ENCODE measurements around the gene CARD9.

CARD9 gene

GRCh38 chr9:136404801-136405136, 31.3 kb upstream of the CARD9 start:
- 93% methylated on average over 14 of the region's 14 CpGs for WGBS
- no peak overlapping the region for H3K27ac ChIP-seq (ENCODE audit: low read length, poor library complexity, severe bottlenecking)

GRCh38 chr9:136403915-136404800, 30.7 kb upstream of the CARD9 start:
- no peak overlapping the region for H3K4me3 ChIP-seq (ENCODE audit: insufficient read depth in 1 of 2, low read depth in 1 of 2, low read length in 2 of 2)
- WGBS: 96% methylated on average over 32 of the region's 32 CpGs
- no peak overlapping the region for H3K4me2 ChIP-seq (ENCODE audit: low read length, poor library complexity, severe bottlenecking)
- H3K9ac ChIP-seq (ENCODE audit: low read length): no peak overlapping the region
- H2BK120ac ChIP-seq (ENCODE audit: low read depth, low read length): no peak overlapping the region
- no peak overlapping the region for H2BK15ac ChIP-seq (ENCODE audit: low read depth, poor library complexity, severe bottlenecking)
- H3K36me3 ChIP-seq (ENCODE audit: control insufficient read depth in 1 of 2, insufficient read depth in 2 of 2, low read depth in 1 of 2, low read length in 2 of 2): peaks cover 50 to 54% of the 10 kb centered on the region in 2 experiments
- H3K4me1 ChIP-seq (ENCODE audit: control insufficient read depth, insufficient read depth, low read depth, low read length): peaks cover 11% of the 10 kb centered on the region
- H3K14ac ChIP-seq (ENCODE audit: low read length in 2 of 2): no peak overlapping the region
- H2AK5ac ChIP-seq (ENCODE audit: low read length, severe bottlenecking): no peak overlapping the region
- no peak overlapping the region for H4K8ac ChIP-seq (ENCODE audit: low read length)
- H3K27ac ChIP-seq (ENCODE audit: low read length, poor library complexity, severe bottlenecking): no peak overlapping the region
- H3K79me1 ChIP-seq (replicated peaks; ENCODE audit: low read length, poor library complexity, severe bottlenecking): peaks cover 28% of the 10 kb centered on the region
- no peak for DNase-seq
- H3K27me3 ChIP-seq (ENCODE audit: control insufficient read depth in 1 of 2, insufficient read depth in 1 of 2, low read length in 2 of 2): no peaks in the 10 kb centered on the region
- no peaks in the 10 kb centered on the region for H3K9me3 ChIP-seq (ENCODE audit: control insufficient read depth, low read length)
- no peak overlapping the region for H2BK5ac ChIP-seq (ENCODE audit: low read depth, low read length, poor library complexity, severe bottlenecking)
- H3K18ac ChIP-seq (ENCODE audit: low read depth in 1 of 2, low read length in 2 of 2): no peak overlapping the region
- no peak overlapping the region for H3K4ac ChIP-seq (ENCODE audit: low read depth in 1 of 2, low read length in 2 of 2)
- H3K23ac ChIP-seq (ENCODE audit: low read length in 2 of 2): no peak overlapping the region
- H4K91ac ChIP-seq (ENCODE audit: low read length): no peak overlapping the region
- no peak overlapping the region for H2BK12ac ChIP-seq (ENCODE audit: low read length in 2 of 2)
- no peak overlapping the region for H2AFZ ChIP-seq (ENCODE audit: low read depth, low read length)

More at GRCh38 chr9:136404801-136405136, 31.3 kb upstream of the CARD9 start:
- no peak overlapping the region for H2AFZ ChIP-seq (ENCODE audit: low read depth, low read length)
- no peak overlapping the region for H3K4me2 ChIP-seq (ENCODE audit: low read length, poor library complexity, severe bottlenecking)
- H2BK120ac ChIP-seq (ENCODE audit: low read depth, low read length): no peak overlapping the region
- H3K9ac ChIP-seq (ENCODE audit: low read length): no peak overlapping the region
- peaks cover 29% of the 10 kb centered on the region for H3K79me1 ChIP-seq (replicated peaks; ENCODE audit: low read length, poor library complexity, severe bottlenecking)
- no peaks in the 10 kb centered on the region for H3K27me3 ChIP-seq (ENCODE audit: control insufficient read depth in 1 of 2, insufficient read depth in 1 of 2, low read length in 2 of 2)
- H3K23ac ChIP-seq (ENCODE audit: low read length in 2 of 2): no peak overlapping the region
- no peaks in the 10 kb centered on the region for H3K9me3 ChIP-seq (ENCODE audit: control insufficient read depth, low read length)
- no peak overlapping the region for H2BK5ac ChIP-seq (ENCODE audit: low read depth, low read length, poor library complexity, severe bottlenecking)
- H2BK15ac ChIP-seq (ENCODE audit: low read depth, poor library complexity, severe bottlenecking): no peak overlapping the region
- H3K4ac ChIP-seq (ENCODE audit: low read depth in 1 of 2, low read length in 2 of 2): no peak overlapping the region
- no peak overlapping the region for H2BK12ac ChIP-seq (ENCODE audit: low read length in 2 of 2)
- no peak overlapping the region for H3K18ac ChIP-seq (ENCODE audit: low read depth in 1 of 2, low read length in 2 of 2)
- no peak overlapping the region for H3K14ac ChIP-seq (ENCODE audit: low read length in 2 of 2)
- H4K8ac ChIP-seq (ENCODE audit: low read length): no peak overlapping the region
- no peak overlapping the region for H2AK5ac ChIP-seq (ENCODE audit: low read length, severe bottlenecking)
- peak overlapping the region; percentile 34 for H4K91ac ChIP-seq (ENCODE audit: low read length)
- DNase-seq: no peak
- peaks cover 50 to 54% of the 10 kb centered on the region in 2 experiments for H3K36me3 ChIP-seq (ENCODE audit: control insufficient read depth in 1 of 2, insufficient read depth in 2 of 2, low read depth in 1 of 2, low read length in 2 of 2)
- H3K4me1 ChIP-seq (ENCODE audit: control insufficient read depth, insufficient read depth, low read depth, low read length): peaks cover 14% of the 10 kb centered on the region
- no peak overlapping the region for H3K4me3 ChIP-seq (ENCODE audit: insufficient read depth in 1 of 2, low read depth in 1 of 2, low read length in 2 of 2)

- H2BK15ac ChIP-seq (ENCODE audit: low read depth, poor library complexity, severe bottlenecking): no peak overlapping the region
- no peak overlapping the region for H3K14ac ChIP-seq (ENCODE audit: low read length in 2 of 2)
- 99% methylated on average over 4 of the region's 5 CpGs for WGBS
- H4K8ac ChIP-seq (ENCODE audit: low read length): no peak overlapping the region
- no peaks in the 10 kb centered on the region for H3K9me3 ChIP-seq (ENCODE audit: control insufficient read depth, low read length)
- no peak overlapping the region for H3K23ac ChIP-seq (ENCODE audit: low read length in 2 of 2)
- no peak overlapping the region for H2BK120ac ChIP-seq (ENCODE audit: low read depth, low read length)
- no peak overlapping the region for H3K4ac ChIP-seq (ENCODE audit: low read depth in 1 of 2, low read length in 2 of 2)
- no peak overlapping the region for H3K4me2 ChIP-seq (ENCODE audit: low read length, poor library complexity, severe bottlenecking)
- H3K79me1 ChIP-seq (replicated peaks; ENCODE audit: low read length, poor library complexity, severe bottlenecking): peaks cover 26% of the 10 kb centered on the region
- H3K27me3 ChIP-seq (ENCODE audit: control insufficient read depth in 1 of 2, insufficient read depth in 1 of 2, low read length in 2 of 2): no peaks in the 10 kb centered on the region
- H2AFZ ChIP-seq (ENCODE audit: low read depth, low read length): no peak overlapping the region
- no peak for DNase-seq
- no peak overlapping the region for H3K9ac ChIP-seq (ENCODE audit: low read length)
- no peak overlapping the region for H2BK12ac ChIP-seq (ENCODE audit: low read length in 2 of 2)
- no peak overlapping the region for H3K18ac ChIP-seq (ENCODE audit: low read depth in 1 of 2, low read length in 2 of 2)
- peaks cover 52 to 57% of the 10 kb centered on the region in 2 experiments for H3K36me3 ChIP-seq (ENCODE audit: control insufficient read depth in 1 of 2, insufficient read depth in 2 of 2, low read depth in 1 of 2, low read length in 2 of 2)
- no peak overlapping the region for H4K91ac ChIP-seq (ENCODE audit: low read length)
- no peak overlapping the region for H2BK5ac ChIP-seq (ENCODE audit: low read depth, low read length, poor library complexity, severe bottlenecking)
- no peak overlapping the region for H3K4me3 ChIP-seq (ENCODE audit: insufficient read depth in 1 of 2, low read depth in 1 of 2, low read length in 2 of 2)
- H3K27ac ChIP-seq (ENCODE audit: low read length, poor library complexity, severe bottlenecking): no peak overlapping the region
- H2AK5ac ChIP-seq (ENCODE audit: low read length, severe bottlenecking): no peak overlapping the region
- H3K4me1 ChIP-seq (ENCODE audit: control insufficient read depth, insufficient read depth, low read depth, low read length): peaks cover 14% of the 10 kb centered on the region
Measured at GRCh38 chr9:136403538-136403914, 30.1 kb upstream of the CARD9 start.

- WGBS: 87% methylated on average over 10 of the region's 13 CpGs
- no peaks in the 10 kb centered on the region for H3K9me3 ChIP-seq (ENCODE audit: control insufficient read depth, low read length)
Measured at GRCh38 chr9:136402067-136402466, 28.6 kb upstream of the CARD9 start.

More at GRCh38 chr9:136402067-136402466, 28.6 kb upstream of the CARD9 start:
- peak overlapping the region; percentile 93 for H3K9ac ChIP-seq (ENCODE audit: low read length)
- peaks cover 25% of the 10 kb centered on the region for H3K79me1 ChIP-seq (replicated peaks; ENCODE audit: low read length, poor library complexity, severe bottlenecking)
- peaks cover 54 to 64% of the 10 kb centered on the region in 2 experiments for H3K36me3 ChIP-seq (ENCODE audit: control insufficient read depth in 1 of 2, insufficient read depth in 2 of 2, low read depth in 1 of 2, low read length in 2 of 2)
- peaks cover 18% of the 10 kb centered on the region for H3K4me1 ChIP-seq (ENCODE audit: control insufficient read depth, insufficient read depth, low read depth, low read length)
- H3K4me3 ChIP-seq (ENCODE audit: insufficient read depth in 1 of 2, low read depth in 1 of 2, low read length in 2 of 2): no peak overlapping the region
- H2AK5ac ChIP-seq (ENCODE audit: low read length, severe bottlenecking): no peak overlapping the region
- H2AFZ ChIP-seq (ENCODE audit: low read depth, low read length): no peak overlapping the region
- no peak overlapping the region for H2BK15ac ChIP-seq (ENCODE audit: low read depth, poor library complexity, severe bottlenecking)
- H3K4ac ChIP-seq (ENCODE audit: low read depth in 1 of 2, low read length in 2 of 2): no peak overlapping the region
- no peaks in the 10 kb centered on the region for H3K27me3 ChIP-seq (ENCODE audit: control insufficient read depth in 1 of 2, insufficient read depth in 1 of 2, low read length in 2 of 2)
- no peak overlapping the region for H3K4me2 ChIP-seq (ENCODE audit: low read length, poor library complexity, severe bottlenecking)
- H2BK5ac ChIP-seq (ENCODE audit: low read depth, low read length, poor library complexity, severe bottlenecking): no peak overlapping the region
- no peak overlapping the region for H2BK120ac ChIP-seq (ENCODE audit: low read depth, low read length)
- no peak overlapping the region for H2BK12ac ChIP-seq (ENCODE audit: low read length in 2 of 2)
- H3K23ac ChIP-seq (ENCODE audit: low read length in 2 of 2): no peak overlapping the region
- H4K8ac ChIP-seq (ENCODE audit: low read length): no peak overlapping the region
- H4K91ac ChIP-seq (ENCODE audit: low read length): no peak overlapping the region
- DNase-seq: no peak
- H3K27ac ChIP-seq (ENCODE audit: low read length, poor library complexity, severe bottlenecking): no peak overlapping the region
- H3K18ac ChIP-seq (ENCODE audit: low read depth in 1 of 2, low read length in 2 of 2): no peak overlapping the region
- no peak overlapping the region for H3K14ac ChIP-seq (ENCODE audit: low read length in 2 of 2)
